HG02571 (cell line): Measurements from ENCODE around the gene UBLCP1.
"Not testable (repeated sequence)": the region's sequence is repeated elsewhere in the genome, so short reads cannot be mapped to it uniquely, and the experiment has no call there.

Source experiments
- ATAC-seq: cut with Tn5 transposase; IDR thresholded peaks from one replicate; pipeline ENCODE4 v1.9.1; 2021; ENCODE audit warnings: mild to moderate bottlenecking, moderate library complexity; ENCODE audit not compliant: unreplicated experiment

UBLCP1 gene, protein sequence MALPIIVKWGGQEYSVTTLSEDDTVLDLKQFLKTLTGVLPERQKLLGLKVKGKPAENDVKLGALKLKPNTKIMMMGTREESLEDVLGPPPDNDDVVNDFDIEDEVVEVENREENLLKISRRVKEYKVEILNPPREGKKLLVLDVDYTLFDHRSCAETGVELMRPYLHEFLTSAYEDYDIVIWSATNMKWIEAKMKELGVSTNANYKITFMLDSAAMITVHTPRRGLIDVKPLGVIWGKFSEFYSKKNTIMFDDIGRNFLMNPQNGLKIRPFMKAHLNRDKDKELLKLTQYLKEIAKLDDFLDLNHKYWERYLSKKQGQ

DNA sequence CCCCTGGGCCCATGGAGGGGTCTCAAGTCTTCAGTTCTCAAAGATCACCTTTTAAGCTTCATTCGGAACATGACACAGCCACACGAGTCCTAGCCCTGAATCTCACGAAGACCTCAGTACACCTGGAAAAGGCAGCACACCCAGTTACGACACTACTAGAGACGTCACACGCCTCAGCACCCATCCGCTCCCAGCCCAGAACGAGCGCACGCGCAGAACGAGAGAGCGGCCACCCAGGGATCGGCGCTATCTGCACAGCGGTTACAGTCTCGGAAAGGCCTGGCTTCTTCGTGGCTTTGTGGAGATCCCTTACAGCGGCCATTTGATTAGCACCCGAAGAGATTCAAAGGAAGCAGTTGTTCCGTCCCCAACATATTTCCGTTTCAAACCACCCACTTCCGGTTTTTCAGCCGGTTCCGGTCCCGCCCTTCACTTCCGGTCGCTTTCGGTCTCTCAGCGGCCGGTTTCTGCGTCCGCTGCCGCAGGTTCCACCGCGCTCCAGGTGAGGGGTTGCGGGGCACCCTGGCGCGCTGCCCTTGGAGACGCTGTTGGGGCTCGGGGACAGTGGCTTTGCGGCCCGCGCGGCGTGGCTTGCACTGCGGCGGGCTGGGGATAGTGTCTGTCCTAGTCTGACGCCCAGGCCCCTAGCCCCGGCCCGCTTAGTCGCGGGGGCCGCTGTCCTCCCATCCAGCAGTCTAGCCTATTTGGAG, at the start of gene UBLCP1:
Gene UBLCP1 (plus strand): TSS at position 432 of the 710 bp plus-strand sequence. CDS start 5,626 bp downstream, outside the sequence.
- ATAC-seq, result peak; percentile 95

DNA sequence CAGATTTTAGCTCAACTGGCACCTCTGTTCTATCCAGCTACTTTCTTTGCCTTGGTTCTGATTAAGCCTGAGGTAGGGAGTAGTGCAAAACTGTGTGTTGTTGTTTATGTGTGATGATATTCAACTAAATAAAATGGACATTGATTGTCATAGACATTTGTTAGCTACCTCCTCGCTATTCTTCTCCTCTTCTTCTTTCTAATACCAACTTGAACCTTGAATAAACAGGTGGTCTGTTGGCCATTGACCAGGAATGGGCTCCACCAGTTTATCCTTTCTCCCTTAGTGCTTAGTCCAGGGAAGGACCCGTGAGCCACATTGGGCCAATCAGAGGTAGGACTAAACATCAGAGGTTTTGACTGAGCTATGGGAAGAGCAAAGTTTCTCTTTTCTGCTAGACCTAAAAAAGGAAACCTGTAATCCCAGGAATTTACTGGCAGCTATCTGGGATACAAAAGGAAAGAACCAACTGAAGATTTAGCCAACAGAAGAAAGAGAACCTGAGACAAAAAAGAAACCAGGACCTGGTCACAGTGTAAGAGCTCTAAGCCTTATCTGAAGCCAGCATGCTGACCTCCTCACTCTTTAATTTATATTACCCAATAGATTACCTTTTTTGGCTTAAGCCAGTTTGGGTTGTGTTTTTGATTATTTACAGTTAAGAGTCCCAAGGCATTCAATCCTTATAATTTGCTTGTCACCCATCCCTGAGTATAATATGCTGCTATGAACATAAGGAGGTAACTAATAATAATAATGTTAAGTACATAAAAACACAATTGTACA, 48.4 kb upstream of the UBLCP1 start:
- ATAC-seq, result no peak

DNA sequence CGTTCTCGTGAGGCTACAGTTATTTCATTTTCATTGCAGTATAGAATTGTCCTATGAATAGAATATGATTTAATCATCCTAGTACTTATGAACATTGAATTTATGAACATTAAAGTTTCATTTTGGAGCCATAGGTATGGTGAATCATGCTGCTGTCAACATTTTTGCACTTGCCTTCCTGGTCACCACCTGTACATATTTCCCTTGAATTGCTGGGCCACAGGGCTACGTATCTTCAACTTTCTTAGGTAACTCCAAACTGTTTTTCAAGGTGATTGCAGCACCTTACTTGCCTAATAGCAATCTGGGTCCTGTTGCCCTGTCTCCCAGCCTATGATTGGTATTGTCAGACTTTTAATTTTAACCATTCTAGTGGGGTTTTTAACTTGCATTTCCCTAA, 47.2 kb upstream of the UBLCP1 start:
- no peak for ATAC-seq

DNA sequence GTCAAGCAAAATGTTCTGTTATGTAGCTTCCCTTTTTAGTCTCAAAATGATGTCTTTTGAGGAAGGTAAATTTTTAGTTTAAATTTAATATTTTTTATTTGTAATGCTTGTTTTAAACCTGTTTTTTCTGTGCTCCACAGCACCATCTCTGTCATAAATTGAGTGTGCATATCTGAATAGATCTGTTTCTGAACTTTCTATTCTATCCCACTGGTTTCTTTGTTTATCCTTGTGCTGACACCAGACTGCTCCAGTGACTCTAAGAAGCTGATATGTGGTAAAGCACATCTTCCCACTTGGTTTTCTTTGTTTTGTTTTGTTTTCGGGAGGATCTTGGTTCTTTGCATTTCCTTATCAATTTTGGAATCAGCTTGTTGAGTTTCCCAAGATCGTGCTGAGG, 46.6 kb upstream of the UBLCP1 start:
- no peak for ATAC-seq

DNA sequence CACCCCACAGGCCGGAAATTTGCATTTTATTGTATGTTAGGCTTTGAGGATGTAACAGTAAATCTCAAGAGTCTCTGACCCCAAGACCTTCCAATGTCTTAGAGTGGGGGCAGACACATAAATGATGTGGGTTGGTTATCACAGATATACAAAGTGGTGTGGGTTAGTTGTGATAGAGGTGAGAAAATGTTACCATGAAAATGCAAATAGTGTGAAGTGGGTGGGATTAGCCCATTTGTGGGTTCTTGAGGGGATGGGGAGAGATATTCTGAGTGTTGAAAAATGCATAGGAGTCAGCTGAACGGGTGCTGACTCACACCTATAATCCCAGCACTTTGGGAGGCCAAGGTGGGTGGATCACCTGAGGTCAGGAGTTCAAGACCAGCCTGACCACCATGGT, 45.9 kb upstream of the UBLCP1 start:
- ATAC-seq, result no peak

DNA sequence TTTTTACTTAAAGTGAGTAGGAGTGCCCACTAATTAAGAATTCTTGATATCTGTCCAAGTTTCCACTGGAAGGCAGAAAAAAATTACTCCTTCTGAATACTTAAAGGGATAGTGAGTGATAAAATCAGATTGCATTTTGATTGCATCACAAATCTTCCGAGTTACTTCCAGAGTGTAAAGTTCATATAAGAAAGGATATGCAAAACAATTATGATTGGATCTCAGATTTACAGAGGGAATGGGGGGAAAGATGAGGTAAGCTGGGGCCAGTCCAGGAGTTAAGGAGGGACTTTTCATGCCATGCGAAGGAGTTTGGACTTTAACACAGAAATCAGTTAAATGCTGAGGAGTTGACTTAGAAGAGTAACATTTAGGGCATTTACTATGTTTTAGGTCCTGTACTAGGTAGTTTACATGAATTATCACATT, 44.5 kb upstream of the UBLCP1 start:
- ATAC-seq, result no peak

DNA sequence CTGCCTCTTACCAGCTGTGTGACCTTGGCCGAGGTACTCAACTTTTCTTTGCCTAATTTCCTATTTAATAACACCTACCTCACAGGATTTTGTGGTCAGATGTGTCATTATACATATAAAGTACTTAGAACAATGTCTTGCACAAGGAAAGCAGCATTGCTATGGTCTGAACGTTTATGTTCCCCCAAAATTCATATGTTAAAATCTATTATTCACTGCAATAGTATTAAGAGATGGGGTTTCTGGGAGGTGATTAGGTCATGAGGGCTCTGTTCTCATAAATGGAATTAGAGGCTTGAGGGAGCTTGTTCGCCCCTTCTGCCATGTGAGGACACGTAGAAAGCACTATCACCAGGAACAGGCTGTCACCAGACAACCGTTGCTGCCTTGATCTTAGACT, 42.9 kb upstream of the UBLCP1 start:
- no peak for ATAC-seq

DNA sequence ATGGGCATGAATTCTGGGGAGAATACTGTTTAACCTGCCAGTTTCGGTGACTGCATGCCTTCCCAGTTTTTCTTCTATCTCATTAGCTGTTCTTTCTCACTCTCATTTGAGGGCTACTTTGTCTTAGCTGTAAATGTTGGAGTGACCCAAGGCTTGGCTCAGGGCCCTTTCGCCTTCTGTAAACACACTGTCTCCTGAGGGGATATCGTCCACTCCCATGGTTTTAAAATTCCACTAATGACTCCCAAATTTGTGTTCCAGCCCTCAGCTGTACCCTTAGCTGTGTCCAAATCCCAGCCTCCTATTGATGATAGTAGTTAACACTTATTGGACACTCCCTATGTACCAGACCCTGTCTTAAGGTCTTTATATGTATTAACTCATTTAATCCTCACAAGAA, 39.6 kb upstream of the UBLCP1 start:
- no peak for ATAC-seq

DNA sequence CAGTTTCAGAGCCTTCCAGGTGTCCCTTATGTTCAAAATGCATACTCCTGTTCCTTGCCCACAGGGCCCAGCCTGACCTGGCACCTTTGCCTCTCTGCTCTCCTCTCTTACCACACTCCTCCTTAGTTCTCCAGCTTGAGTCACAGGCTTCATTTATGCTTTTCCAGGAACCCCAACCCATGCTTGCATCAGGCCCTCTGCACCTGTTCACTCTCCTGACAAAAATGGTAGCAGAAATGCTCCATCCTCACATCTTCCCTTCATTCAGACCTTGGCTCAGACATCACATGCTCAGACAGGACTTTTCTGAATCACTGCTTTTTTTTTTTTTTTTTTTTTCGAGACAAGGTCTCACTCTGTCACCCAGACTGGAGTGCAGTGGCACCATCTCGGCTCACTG, 38.6 kb upstream of the UBLCP1 start:
- no peak for ATAC-seq

DNA sequence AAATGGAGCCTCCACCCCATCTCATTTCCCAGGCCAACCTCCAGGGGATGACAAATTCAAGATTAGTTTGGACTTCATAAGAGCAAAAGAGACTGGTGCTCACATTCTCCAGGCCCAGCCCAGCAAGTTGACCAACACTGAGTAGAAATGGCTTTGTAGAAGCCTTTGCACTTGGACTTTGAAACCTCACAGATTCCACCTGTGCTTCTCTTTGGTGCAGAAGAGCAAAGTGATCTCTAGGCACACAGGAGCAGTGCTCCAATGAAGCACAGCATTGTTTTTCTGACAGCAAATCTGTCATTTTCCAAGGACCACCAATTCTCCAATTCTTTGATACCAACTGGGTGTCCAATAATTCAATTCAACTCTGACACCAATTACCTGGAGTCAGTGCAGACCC, 36.6 kb upstream of the UBLCP1 start:
- ATAC-seq, result no peak

DNA sequence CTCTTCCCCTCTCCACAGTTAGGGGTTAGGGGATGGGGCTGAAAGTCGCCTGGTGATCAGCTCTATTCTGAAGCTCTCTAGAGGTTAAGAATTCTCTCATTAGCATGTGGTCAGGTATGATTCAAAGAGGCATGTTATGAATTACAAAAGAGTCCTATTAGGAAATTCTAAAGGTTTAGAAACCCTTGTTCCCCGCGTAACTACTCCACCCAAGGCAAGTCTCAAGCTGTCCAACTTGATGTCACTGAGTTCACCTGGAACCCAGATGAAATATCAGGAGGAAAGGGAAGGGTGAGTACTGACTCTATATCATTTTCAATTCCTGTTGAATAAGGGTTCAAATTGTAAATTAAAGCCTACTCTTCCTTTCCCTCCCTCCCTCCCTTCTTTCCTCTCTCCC, 35.6 kb upstream of the UBLCP1 start:
- no peak for ATAC-seq

DNA sequence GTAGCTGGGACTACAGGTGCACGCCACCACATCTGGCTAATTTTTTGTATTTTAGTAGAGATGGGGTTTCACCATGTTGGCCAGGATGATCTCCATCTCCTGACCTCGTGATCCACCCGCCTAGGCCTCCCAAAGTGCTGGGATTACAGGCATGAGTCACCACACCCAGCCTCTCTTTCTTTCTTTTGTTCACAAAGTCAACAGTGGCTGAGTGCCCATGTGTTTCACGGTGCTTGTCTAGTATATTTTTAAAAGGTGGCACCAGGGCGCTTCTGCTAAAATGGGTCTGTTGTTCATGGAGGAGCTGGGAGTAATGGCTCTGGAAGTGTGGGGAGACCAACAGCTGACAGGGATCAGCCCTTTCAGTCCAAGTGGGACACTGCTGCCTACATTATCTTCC, 35.0 kb upstream of the UBLCP1 start:
- not testable (repeated sequence) for ATAC-seq

DNA sequence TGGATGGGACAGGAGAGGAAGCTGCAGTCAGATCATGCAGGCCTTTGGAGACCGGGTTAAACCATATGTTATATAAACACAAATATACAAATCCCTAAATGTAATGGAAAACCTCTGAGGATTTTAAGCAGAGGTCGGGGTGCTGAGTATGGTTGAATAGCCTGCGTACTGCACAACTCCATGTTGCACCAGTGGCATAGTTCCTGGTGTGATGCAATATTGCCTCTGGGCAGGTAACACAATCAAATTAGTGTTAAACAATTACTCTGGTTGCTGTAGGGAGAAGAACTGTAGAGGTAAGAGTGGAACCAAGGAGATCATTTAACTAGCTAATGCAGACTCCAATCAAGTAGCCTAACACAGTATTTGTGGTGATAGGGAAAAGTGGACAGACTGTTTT, 32.4 kb upstream of the UBLCP1 start:
- no peak for ATAC-seq

DNA sequence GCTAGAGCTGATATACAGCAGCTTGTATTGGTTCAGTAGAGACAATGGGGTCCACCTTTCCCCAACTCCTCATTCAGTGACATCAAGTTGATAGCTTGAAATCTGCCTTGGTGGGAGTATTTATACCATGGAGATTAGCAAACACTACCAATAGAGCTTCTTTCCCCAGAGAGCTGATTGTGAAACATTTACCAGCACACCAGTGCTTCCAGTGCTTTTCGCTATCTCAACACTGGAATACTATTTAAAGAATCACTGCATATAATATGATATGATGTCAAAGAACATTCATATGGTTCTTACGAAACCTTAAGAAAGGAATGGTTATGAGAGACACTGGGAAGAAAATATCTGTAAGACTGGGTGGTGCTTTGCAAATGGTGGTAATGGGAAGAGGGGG, 31.9 kb upstream of the UBLCP1 start:
- no peak for ATAC-seq

DNA sequence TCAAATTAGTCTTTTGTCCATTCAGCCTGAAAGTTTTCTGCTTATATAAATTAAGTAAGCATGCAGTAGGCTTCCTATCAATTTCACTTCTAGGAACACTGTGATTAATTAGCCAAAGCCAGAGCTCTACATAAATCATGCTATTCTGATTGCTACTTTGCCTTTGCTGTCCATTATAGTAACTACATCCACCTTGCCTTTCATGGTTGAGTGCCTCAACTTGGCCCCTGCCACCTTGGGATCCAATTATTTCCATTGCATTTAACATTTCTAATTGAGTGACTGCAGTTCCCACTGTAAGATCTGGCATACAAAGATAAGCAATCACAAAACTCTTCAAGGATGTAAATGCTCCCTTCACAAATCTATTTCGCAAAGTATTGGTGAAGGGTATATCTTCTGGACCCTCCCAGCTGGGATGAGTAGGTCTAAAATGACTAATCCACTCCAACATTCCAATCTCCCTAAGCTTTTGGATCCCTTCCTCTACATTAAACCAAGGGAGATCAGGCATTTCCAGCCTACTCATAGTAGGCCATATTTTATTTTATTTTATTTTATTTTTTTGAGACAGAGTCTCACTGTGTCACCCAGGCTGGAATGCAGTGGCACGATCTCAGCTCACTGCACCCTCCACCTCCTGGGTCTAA, 27.1 kb upstream of the UBLCP1 start:
- not testable (repeated sequence) for ATAC-seq

DNA sequence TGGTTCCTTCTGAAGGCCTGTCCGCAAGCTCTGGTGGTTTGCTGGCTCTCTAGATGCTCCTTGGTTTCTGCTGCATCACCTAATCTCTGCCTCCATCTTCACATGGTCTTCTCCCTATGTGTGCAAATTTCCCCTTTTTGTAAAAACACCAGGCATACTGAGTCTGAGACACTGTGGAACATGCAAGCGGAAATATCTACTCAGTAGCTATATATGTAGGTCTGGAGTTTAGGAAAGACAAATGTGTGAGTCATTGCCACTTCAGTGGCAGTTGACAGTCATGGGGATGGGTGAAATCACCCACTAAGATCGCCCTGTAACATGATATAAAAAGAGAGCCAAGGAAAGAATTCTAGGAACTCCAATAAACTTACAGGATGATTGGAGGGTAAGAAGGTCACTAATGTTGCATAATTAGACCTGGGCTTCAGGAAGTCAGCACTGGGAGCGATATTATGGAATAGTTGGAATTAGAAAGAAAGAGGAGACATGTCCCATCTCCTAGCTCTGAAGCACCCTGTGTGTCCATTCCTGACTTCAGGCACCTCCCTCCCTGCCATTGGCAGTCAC, 22.7 kb upstream of the UBLCP1 start:
- ATAC-seq, result no peak

DNA sequence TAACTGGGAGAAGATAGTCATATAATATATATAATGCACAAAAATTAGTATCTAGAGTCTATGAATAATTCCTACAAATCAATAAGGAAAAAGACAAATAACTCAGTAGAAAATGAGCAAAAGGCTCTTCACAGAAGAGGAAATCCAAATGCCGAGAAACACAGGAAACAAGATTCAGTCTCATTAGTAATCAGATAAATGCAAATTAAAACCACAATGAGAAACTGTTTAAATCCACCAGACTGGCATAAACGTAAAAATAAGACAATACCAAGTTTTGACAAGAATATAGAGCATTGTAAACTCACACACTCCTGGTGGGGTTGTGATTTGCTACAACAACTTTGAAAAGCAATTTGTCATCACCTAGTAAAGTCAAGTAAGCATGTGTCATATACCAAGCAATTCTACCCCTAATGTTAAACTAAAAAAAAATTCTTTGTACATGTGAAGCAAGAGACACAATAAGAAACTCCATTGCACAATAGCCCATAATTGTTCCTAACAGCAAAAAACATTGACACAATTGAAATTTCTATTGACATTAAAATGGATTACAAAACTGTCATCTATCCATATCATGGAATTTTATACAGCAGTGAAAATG, 21.0 kb upstream of the UBLCP1 start:
- no peak for ATAC-seq

DNA sequence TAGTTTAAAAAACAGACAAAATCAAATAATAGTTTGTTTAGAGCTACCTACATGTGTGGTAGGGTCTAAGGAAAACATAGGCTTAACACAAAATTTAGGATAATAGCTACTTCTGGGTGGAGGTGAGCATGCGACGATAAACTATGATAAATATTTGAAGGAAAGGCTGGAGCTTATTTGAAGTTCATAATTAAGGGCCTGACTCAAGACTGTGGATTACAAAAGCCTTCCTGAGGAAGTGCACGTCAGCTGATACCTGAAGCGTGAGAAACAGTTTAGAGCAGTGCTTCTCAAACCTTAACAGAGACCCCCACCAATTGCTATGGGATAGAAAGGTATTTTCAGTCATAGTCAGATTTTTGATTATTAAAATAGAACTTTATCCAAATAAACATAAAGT, 20.4 kb upstream of the UBLCP1 start:
- ATAC-seq, result no peak

DNA sequence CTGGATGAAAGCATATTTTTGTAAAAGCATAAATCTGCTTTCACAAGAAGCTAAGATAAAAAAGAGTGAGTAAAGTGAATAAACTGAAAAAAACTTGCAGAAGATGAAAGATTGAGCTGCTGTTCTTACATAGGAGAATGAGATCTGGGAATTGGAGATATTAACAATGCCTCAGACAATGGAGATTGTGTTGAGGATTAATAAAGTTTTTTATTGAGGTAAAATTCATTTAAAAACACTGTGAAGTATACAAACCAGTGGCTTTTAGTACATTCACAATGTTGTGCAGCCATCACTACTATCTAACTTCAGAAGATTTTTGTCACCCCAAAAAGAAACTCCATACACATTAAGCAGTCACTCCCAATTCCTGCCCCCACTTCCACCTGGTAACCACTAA, 19.7 kb upstream of the UBLCP1 start:
- no peak for ATAC-seq

DNA sequence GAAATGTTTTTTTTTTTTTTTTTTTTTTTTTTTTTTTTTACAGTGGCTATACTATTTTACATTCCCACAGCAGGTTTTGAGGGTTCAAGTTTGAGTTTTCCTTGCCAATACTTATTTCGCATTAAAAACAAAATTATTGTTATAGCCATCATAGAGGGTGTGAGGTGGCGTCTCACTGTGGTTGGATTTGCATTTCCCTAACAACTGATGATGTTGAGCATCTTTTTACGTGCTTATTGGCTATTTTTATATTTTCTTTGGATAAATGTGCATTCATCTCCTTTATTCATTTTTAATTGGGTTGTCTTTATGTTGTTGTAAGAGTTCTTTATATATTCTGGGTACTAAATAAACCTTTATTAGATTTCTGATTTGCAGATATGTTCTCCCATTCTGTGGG, 18.9 kb upstream of the UBLCP1 start:
- no peak for ATAC-seq

DNA sequence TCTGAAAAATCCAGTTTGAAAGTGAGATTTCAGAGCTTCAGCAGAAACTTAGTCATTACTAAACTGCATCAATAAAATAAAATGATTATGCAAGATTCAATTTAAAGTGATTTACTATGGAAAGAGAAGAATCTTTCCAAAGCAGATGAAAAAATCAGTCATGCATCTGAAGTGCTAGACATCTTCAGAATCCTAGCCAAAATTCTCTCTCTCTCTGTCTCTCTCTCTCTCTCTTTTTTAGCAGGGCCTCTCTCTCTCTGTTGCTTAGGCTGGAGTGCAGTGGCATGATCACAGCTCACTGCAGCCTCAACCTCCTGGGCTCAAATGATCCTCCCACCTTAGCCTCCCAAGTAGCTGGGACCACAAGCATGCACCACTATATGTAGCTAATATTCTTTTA, 18.2 kb upstream of the UBLCP1 start:
- no peak for ATAC-seq
